ENCODE measurements around the gene SMPDL3B.

- no peak for TF ChIP-seq POLR2AphosphoS5 (IDR thresholded peaks at IDR 0.05)
- no peak for TF ChIP-seq CTCF (IDR thresholded peaks at IDR 0.05)
Observed at GRCh38 chr1:28002600-28002999, 67.8 kb downstream of the SMPDL3B start.
